GM18858 (cell line): Measurements from ENCODE around the gene R3HDM2.

Experiments
- ATAC-seq: cut with Tn5 transposase; IDR thresholded peaks from one replicate; pipeline ENCODE4 v1.9.1; 2021; ENCODE audit not compliant: unreplicated experiment

The R3HDM2 gene

GRCh38 chr12:57430931-57431566 lies at the start of gene R3HDM2:
TSS of gene R3HDM2 (minus strand) at chr12:57431043. CDS start at chr12:57310428, 120,615 bp downstream.
- peak; percentile 89 for ATAC-seq

- ATAC-seq, result peak; percentile 31
Observed at GRCh38 chr12:57479376-57480115, 48.7 kb upstream of the R3HDM2 start, which contains the start of gene ARHGAP9. TSS of gene ARHGAP9 (minus strand) at chr12:57479866. CDS start at chr12:57479406, 460 bp downstream.

GRCh38 chr12:57479043-57479375 lies 48.2 kb upstream of the R3HDM2 start:
- ATAC-seq, result no peak

GRCh38 chr12:57477710-57478681 lies 47.2 kb upstream of the R3HDM2 start:
- peak; percentile 39 for ATAC-seq

- no peak for ATAC-seq
Observed at GRCh38 chr12:57476993-57477709, 46.3 kb upstream of the R3HDM2 start.

GRCh38 chr12:57476162-57476992 lies 45.5 kb upstream of the R3HDM2 start:
- ATAC-seq, result no peak

GRCh38 chr12:57475271-57476161 lies 44.7 kb upstream of the R3HDM2 start:
- no peak for ATAC-seq

GRCh38 chr12:57474862-57475261 lies 44.0 kb upstream of the R3HDM2 start:
- ATAC-seq, result no peak

- no peak for ATAC-seq
Observed at GRCh38 chr12:57474430-57474829, 43.6 kb upstream of the R3HDM2 start.

- no peak for ATAC-seq
Observed at GRCh38 chr12:57473886-57474285, 43.0 kb upstream of the R3HDM2 start.

- ATAC-seq, result no peak
Observed at GRCh38 chr12:57473392-57473791, 42.5 kb upstream of the R3HDM2 start.

GRCh38 chr12:57472391-57472790 lies 41.5 kb upstream of the R3HDM2 start:
- no peak for ATAC-seq

- ATAC-seq, result no peak
Observed at GRCh38 chr12:57471661-57472060, 40.8 kb upstream of the R3HDM2 start.

- no peak for ATAC-seq
Observed at GRCh38 chr12:57470970-57471656, 40.3 kb upstream of the R3HDM2 start.

- no peak for ATAC-seq
Observed at GRCh38 chr12:57470286-57470969, 39.6 kb upstream of the R3HDM2 start.

- no peak for ATAC-seq
Observed at GRCh38 chr12:57469296-57470164, 38.7 kb upstream of the R3HDM2 start.

- ATAC-seq, result no peak
Observed at GRCh38 chr12:57467915-57468314, 37.1 kb upstream of the R3HDM2 start.
